NB4 (cell line): ENCODE results near the gene CILP2.

Experiments
- MYC ChIP-seq: IDR thresholded peaks from 2 replicates; pipeline ENCODE4 v1.6.1; 2011; ENCODE audit warnings: low read depth, low read length
- POLR2A ChIP-seq: IDR thresholded peaks from 2 replicates; pipeline ENCODE4 v1.6.1; 2011; ENCODE audit warnings: mild to moderate bottlenecking; ENCODE audit not compliant: insufficient read length; ENCODE audit errors: extremely low read depth
- TF ChIP-seq, protein P1 (sequence below): IDR thresholded peaks from one replicate; pipeline ENCODE4 v1.5.1; 2012; ENCODE audit warnings: low read depth, low read length
- TF ChIP-seq, protein P2 (sequence below): IDR thresholded peaks from 2 replicates; pipeline ENCODE4 v1.6.1; 2011; ENCODE audit warnings: low read depth, low read length

DNA sequence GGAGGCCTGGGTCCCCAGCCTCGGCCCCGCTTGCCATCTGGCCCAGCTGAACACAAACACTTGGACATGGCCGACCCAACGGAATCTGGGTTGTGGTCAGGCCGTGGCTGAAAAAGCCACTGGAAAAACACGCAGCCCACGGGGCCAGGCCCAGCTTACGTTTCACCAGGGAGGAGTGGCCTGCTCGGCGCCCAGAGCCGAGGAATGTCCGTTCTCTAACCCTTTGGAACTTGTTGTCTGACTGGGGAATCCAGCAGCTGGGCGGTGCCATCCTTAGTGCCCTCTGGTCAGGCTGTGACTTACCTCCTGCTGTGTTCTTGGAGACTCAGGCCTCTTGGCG is 13.8 kb downstream of the CILP2 start:
- TF ChIP-seq, protein P1, sequence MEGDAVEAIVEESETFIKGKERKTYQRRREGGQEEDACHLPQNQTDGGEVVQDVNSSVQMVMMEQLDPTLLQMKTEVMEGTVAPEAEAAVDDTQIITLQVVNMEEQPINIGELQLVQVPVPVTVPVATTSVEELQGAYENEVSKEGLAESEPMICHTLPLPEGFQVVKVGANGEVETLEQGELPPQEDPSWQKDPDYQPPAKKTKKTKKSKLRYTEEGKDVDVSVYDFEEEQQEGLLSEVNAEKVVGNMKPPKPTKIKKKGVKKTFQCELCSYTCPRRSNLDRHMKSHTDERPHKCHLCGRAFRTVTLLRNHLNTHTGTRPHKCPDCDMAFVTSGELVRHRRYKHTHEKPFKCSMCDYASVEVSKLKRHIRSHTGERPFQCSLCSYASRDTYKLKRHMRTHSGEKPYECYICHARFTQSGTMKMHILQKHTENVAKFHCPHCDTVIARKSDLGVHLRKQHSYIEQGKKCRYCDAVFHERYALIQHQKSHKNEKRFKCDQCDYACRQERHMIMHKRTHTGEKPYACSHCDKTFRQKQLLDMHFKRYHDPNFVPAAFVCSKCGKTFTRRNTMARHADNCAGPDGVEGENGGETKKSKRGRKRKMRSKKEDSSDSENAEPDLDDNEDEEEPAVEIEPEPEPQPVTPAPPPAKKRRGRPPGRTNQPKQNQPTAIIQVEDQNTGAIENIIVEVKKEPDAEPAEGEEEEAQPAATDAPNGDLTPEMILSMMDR: no peak
- TF ChIP-seq, protein P2, sequence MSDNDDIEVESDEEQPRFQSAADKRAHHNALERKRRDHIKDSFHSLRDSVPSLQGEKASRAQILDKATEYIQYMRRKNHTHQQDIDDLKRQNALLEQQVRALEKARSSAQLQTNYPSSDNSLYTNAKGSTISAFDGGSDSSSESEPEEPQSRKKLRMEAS: no peak
- no peak for TF ChIP-seq MYC
- TF ChIP-seq POLR2A: no peak
